ENCODE results near the gene COG7.
"Not testable (repeated sequence)": the region's sequence is repeated elsewhere in the genome, so short reads cannot be mapped to it uniquely, and the experiment has no call there.

COG7 gene

GRCh38 chr16:23484510-23485256, 31.7 kb upstream of the COG7 start:
- Histone ChIP-seq H3K27me3 (replicated peaks; ENCODE audit: insufficient read depth, low read length) (no peaks in the 10 kb centered on the region), H3K9me3 (replicated peaks; ENCODE audit: insufficient read depth, low read length) (no peaks in the 10 kb centered on the region), H3K36me3 (replicated peaks; ENCODE audit: insufficient read depth, low read length) (peaks cover 33% of the 10 kb centered on the region), H3K4me1 (ENCODE audit: low read length) (no peaks in the 10 kb centered on the region), H3F3A (ENCODE audit: insufficient read depth, low read length) (no peaks in the 10 kb centered on the region), H3K27ac (ENCODE audit: low read length) (no peak overlapping the region), H3K9me2 (replicated peaks; ENCODE audit: insufficient read depth, low read length) (no peaks in the 10 kb centered on the region), H3K79me2 (ENCODE audit: low read length) (peaks cover 8% of the 10 kb centered on the region; the same call in 1 of the 2 replicates), H3K9ac (ENCODE audit: low read length) (no peak overlapping the region), H3K4me3 (ENCODE audit: low read length) (no peak overlapping the region), H2AFZ (ENCODE audit: low read length) (no peak overlapping the region), H4K20me1 (ENCODE audit: insufficient read depth, low read length) (no peaks in the 10 kb centered on the region), H3K4me2 (ENCODE audit: low read depth, low read length) (no peak overlapping the region)
- TF ChIP-seq EZH2phosphoT487 (IDR thresholded peaks at IDR 0.05; ENCODE audit: low read length) (no peak), EZH2 (optimal IDR thresholded peaks at IDR 0.05; ENCODE audit: low read depth, low read length) (no peak), CTCF (IDR thresholded peaks at IDR 0.05; ENCODE audit: low read length) (no peak)
- no peak for DNase-seq

- not testable (repeated sequence) for H3K79me2 ChIP-seq (ENCODE audit: low read length); H3K9ac ChIP-seq (ENCODE audit: low read length); H4K20me1 ChIP-seq (ENCODE audit: insufficient read depth, low read length); H2AFZ ChIP-seq (ENCODE audit: low read length); DNase-seq; H3K27ac ChIP-seq (ENCODE audit: low read length); H3K27me3 ChIP-seq (replicated peaks; ENCODE audit: insufficient read depth, low read length); H3K4me1 ChIP-seq (ENCODE audit: low read length); H3F3A ChIP-seq (ENCODE audit: insufficient read depth, low read length); H3K9me3 ChIP-seq (replicated peaks; ENCODE audit: insufficient read depth, low read length); H3K4me3 ChIP-seq (ENCODE audit: low read length); H3K4me2 ChIP-seq (ENCODE audit: low read depth, low read length); H3K9me2 ChIP-seq (replicated peaks; ENCODE audit: insufficient read depth, low read length)
- H3K36me3 ChIP-seq (replicated peaks; ENCODE audit: insufficient read depth, low read length) = peaks cover 28% of the 10 kb centered on the region
Observed at GRCh38 chr16:23483492-23483891, 30.5 kb upstream of the COG7 start.

GRCh38 chr16:23482778-23483177, 29.8 kb upstream of the COG7 start:
- H3K36me3 ChIP-seq (replicated peaks; ENCODE audit: insufficient read depth, low read length) = peaks cover 25% of the 10 kb centered on the region

More at GRCh38 chr16:23482778-23483177, 29.8 kb upstream of the COG7 start:
- no peak overlapping the region for H3K27ac ChIP-seq (ENCODE audit: low read length)
- DNase-seq = no peak
- no peaks in the 10 kb centered on the region for H3K27me3 ChIP-seq (replicated peaks; ENCODE audit: insufficient read depth, low read length)
- H2AFZ ChIP-seq (ENCODE audit: low read length) = no peak overlapping the region
- no peaks in the 10 kb centered on the region for H3K4me1 ChIP-seq (ENCODE audit: low read length)
- H3K4me3 ChIP-seq (ENCODE audit: low read length) = no peak overlapping the region
- no peak overlapping the region for H3K9ac ChIP-seq (ENCODE audit: low read length)
- no peaks in the 10 kb centered on the region for H3F3A ChIP-seq (ENCODE audit: insufficient read depth, low read length)
- H4K20me1 ChIP-seq (ENCODE audit: insufficient read depth, low read length) = no peaks in the 10 kb centered on the region
- peaks cover 6% of the 10 kb centered on the region; the same call in 1 of the 2 replicates for H3K79me2 ChIP-seq (ENCODE audit: low read length)
- H3K9me2 ChIP-seq (replicated peaks; ENCODE audit: insufficient read depth, low read length) = no peaks in the 10 kb centered on the region
- no peak overlapping the region for H3K4me2 ChIP-seq (ENCODE audit: low read depth, low read length)
- no peaks in the 10 kb centered on the region for H3K9me3 ChIP-seq (replicated peaks; ENCODE audit: insufficient read depth, low read length)
- TF ChIP-seq EZH2 (optimal IDR thresholded peaks at IDR 0.05; ENCODE audit: low read depth, low read length) = no peak
- TF ChIP-seq CTCF (IDR thresholded peaks at IDR 0.05; ENCODE audit: low read length) = no peak
- no peak for TF ChIP-seq EZH2phosphoT487 (IDR thresholded peaks at IDR 0.05; ENCODE audit: low read length)
